ENCODE measurements around the gene CREG2.

CREG2 gene

GRCh38 chr2:101310090-101310833, 77.0 kb downstream of the CREG2 start:
- no peak overlapping the region for H3K4me2 ChIP-seq (ENCODE audit: low read depth, low read length)
- H3K27me3 ChIP-seq (replicated peaks; ENCODE audit: insufficient read depth, low read length) = no peaks in the 10 kb centered on the region
- H2AFZ ChIP-seq (ENCODE audit: low read length) = no peak overlapping the region
- H3K9ac ChIP-seq (ENCODE audit: low read length) = no peak overlapping the region
- H3K4me1 ChIP-seq (ENCODE audit: low read length) = peaks cover 14% of the 10 kb centered on the region
- H3K9me2 ChIP-seq (replicated peaks; ENCODE audit: insufficient read depth, low read length) = no peaks in the 10 kb centered on the region
- peaks cover 15% of the 10 kb centered on the region for H3F3A ChIP-seq (ENCODE audit: insufficient read depth, low read length)
- no peak overlapping the region for H3K27ac ChIP-seq (ENCODE audit: low read length)
- peaks cover 31% of the 10 kb centered on the region for H3K79me2 ChIP-seq (ENCODE audit: low read length)
- no peaks in the 10 kb centered on the region for H3K36me3 ChIP-seq (replicated peaks; ENCODE audit: insufficient read depth, low read length)
- no peak overlapping the region for H3K4me3 ChIP-seq (ENCODE audit: low read length)
- no peaks in the 10 kb centered on the region for H3K9me3 ChIP-seq (replicated peaks; ENCODE audit: insufficient read depth, low read length)
- DNase-seq = no peak
- TF ChIP-seq EZH2phosphoT487 (IDR thresholded peaks at IDR 0.05; ENCODE audit: low read length) (no peak), EZH2 (optimal IDR thresholded peaks at IDR 0.05; ENCODE audit: low read depth, low read length) (no peak), CTCF (IDR thresholded peaks at IDR 0.05; ENCODE audit: low read length) (no peak)
- H4K20me1 ChIP-seq (ENCODE audit: insufficient read depth, low read length) = no peaks in the 10 kb centered on the region

- no peaks in the 10 kb centered on the region for H3K36me3 ChIP-seq (replicated peaks; ENCODE audit: insufficient read depth, low read length)
- peak within 1 kb of the TSS; percentile 73 for H3K4me2 ChIP-seq (ENCODE audit: low read depth, low read length)
- H3K4me1 ChIP-seq (ENCODE audit: low read length) = peaks cover 18% of the 10 kb centered on the region
- TF ChIP-seq CTCF (IDR thresholded peaks at IDR 0.05; ENCODE audit: low read length) = no peak
- no peak for TF ChIP-seq EZH2 (optimal IDR thresholded peaks at IDR 0.05; ENCODE audit: low read depth, low read length)
- no peak for TF ChIP-seq EZH2phosphoT487 (IDR thresholded peaks at IDR 0.05; ENCODE audit: low read length)
- peak within 1 kb of the TSS; percentile 92 for H3K9ac ChIP-seq (ENCODE audit: low read length)
- no peaks in the 10 kb centered on the region for H3K27me3 ChIP-seq (replicated peaks; ENCODE audit: insufficient read depth, low read length)
- peaks cover 15% of the 10 kb centered on the region for H3F3A ChIP-seq (ENCODE audit: insufficient read depth, low read length)
- H3K27ac ChIP-seq (ENCODE audit: low read length) = peak within 1 kb of the TSS; percentile 88
- no peaks in the 10 kb centered on the region for H3K9me3 ChIP-seq (replicated peaks; ENCODE audit: insufficient read depth, low read length)
- H3K79me2 ChIP-seq (ENCODE audit: low read length) = peaks cover 48% of the 10 kb centered on the region
- DNase-seq = peak; percentile 89
- H4K20me1 ChIP-seq (ENCODE audit: insufficient read depth, low read length) = no peaks in the 10 kb centered on the region
- peak within 1 kb of the TSS; percentile 82 for H2AFZ ChIP-seq (ENCODE audit: low read length)
- H3K9me2 ChIP-seq (replicated peaks; ENCODE audit: insufficient read depth, low read length) = no peaks in the 10 kb centered on the region
- peak within 1 kb of the TSS; percentile 89 for H3K4me3 ChIP-seq (ENCODE audit: low read length)
These were observed 78.7 kb downstream of the CREG2 start, which contains the start of gene RNF149 for GRCh38 chr2:101308432-101309210. TSS of gene RNF149 (minus strand) at chr2:101308701. CDS start at chr2:101308588, 113 bp downstream.

GRCh38 chr2:101307950-101308431, 79.3 kb downstream of the CREG2 start:
- H2AFZ ChIP-seq (ENCODE audit: low read length) = peak overlapping the region; percentile 82
- H3K4me2 ChIP-seq (ENCODE audit: low read depth, low read length) = peak overlapping the region; percentile 73
- H3K9me2 ChIP-seq (replicated peaks; ENCODE audit: insufficient read depth, low read length) = no peaks in the 10 kb centered on the region
- peaks cover 15% of the 10 kb centered on the region for H3F3A ChIP-seq (ENCODE audit: insufficient read depth, low read length)
- peak; percentile 31 for DNase-seq
- H4K20me1 ChIP-seq (ENCODE audit: insufficient read depth, low read length) = no peaks in the 10 kb centered on the region
- TF ChIP-seq EZH2 (optimal IDR thresholded peaks at IDR 0.05; ENCODE audit: low read depth, low read length) = no peak
- TF ChIP-seq EZH2phosphoT487 (IDR thresholded peaks at IDR 0.05; ENCODE audit: low read length) = no peak
- no peak for TF ChIP-seq CTCF (IDR thresholded peaks at IDR 0.05; ENCODE audit: low read length)
- H3K9ac ChIP-seq (ENCODE audit: low read length) = peak overlapping the region; percentile 92
- H3K4me1 ChIP-seq (ENCODE audit: low read length) = peaks cover 18% of the 10 kb centered on the region
- no peaks in the 10 kb centered on the region for H3K9me3 ChIP-seq (replicated peaks; ENCODE audit: insufficient read depth, low read length)
- H3K4me3 ChIP-seq (ENCODE audit: low read length) = peak overlapping the region; percentile 89
- peak overlapping the region; percentile 88 for H3K27ac ChIP-seq (ENCODE audit: low read length)
- H3K36me3 ChIP-seq (replicated peaks; ENCODE audit: insufficient read depth, low read length) = no peaks in the 10 kb centered on the region
- peaks cover 54% of the 10 kb centered on the region for H3K79me2 ChIP-seq (ENCODE audit: low read length)
- no peaks in the 10 kb centered on the region for H3K27me3 ChIP-seq (replicated peaks; ENCODE audit: insufficient read depth, low read length)
